ENCODE measurements around the gene ISM2. TPM values are rescaled to one million over a fixed set of nuclear protein-coding genes. Genes with fewer than 3 reads are reported as not detected.

ISM2 gene
- total and polyA plus RNA-seq, 2 of the 13 experiments (the other 11 are each of a cell fraction or from before 2014, with no cell fraction given): 1.8 to 40.7 TPM

DNA sequence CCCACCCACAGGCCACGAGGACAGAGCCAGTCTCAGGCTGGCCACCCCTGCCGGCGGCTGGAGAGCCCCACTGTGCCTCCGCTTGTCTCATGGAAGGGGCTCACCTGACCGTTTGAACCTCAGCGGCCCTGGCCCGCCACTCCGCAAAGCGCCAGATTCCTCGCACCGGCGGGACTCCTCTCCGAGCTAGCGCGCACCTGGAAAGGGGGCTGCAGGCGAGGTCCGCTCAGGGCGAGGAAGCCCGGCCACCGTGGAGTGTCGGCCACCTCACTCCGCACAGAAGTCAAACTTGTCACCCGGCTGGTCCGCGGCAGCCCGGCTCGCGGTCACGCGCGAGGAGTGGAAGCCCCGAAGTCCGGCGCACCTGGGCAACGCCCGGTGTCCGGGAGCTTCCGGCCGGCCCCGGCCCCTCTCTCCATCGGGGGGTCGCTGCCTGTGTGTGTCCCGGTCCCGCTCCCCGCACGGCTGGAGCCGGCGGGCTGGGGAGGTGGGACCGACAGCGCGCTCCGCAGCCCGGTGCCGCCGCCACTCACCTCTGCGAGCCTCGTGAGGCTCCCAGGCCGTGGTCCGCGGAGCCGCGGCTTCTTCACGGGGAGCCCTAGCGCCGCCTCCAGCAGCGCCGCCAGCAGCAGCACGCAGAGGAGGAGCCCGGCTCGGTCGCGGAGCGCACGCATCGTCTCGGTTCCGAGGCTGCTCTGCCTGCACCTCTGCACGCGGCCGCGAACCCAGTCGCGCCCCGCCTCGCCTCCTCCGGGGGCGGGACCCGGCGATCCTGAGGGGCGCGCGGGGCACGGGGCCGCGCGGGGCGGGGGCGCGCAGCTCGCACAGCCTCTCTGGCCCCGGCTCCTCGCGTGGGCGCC lies at the start of gene ISM2 (continued):
- TF ChIP-seq ZNF616 (CRISPR knock-in tag; IDR thresholded peaks at IDR 0.05; ENCODE audit: low read depth) (peak; percentile 71), CAMTA2 (CRISPR knock-in tag; IDR thresholded peaks at IDR 0.05; ENCODE audit: borderline replicate concordance) (peak; percentile 50; the same call in 1 of the 2 replicates), ZNF772 (CRISPR knock-in tag; IDR thresholded peaks at IDR 0.05) (peak; percentile 48; the same call in 1 of the 2 replicates), ZNF792 (CRISPR knock-in tag; IDR thresholded peaks at IDR 0.05) (peak; percentile 4), REXO4 (CRISPR knock-in tag; IDR thresholded peaks at IDR 0.05; ENCODE audit: borderline replicate concordance) (0 out of 2 replicates have a peak, but pooled peaks have one; percentile 8), ZNF749 (CRISPR knock-in tag; IDR thresholded peaks at IDR 0.05; ENCODE audit: borderline replicate concordance) (0 out of 2 replicates have a peak, but pooled peaks have one; percentile 32), PCBP1 (IDR thresholded peaks at IDR 0.05; ENCODE audit: borderline replicate concordance, low read depth, low read length) (no peak), ZNF274 (CRISPR knock-in tag; IDR thresholded peaks at IDR 0.05) (0 out of 2 replicates have a peak, but pooled peaks have one; percentile 27), ZNF746 (CRISPR knock-in tag; IDR thresholded peaks at IDR 0.05) (0 out of 2 replicates have a peak, but pooled peaks have one; percentile 19), IKZF1 (IDR thresholded peaks at IDR 0.05) (no peak), ZSCAN12 (CRISPR knock-in tag; IDR thresholded peaks at IDR 0.05) (peak; percentile 50; the same call in 1 of the 2 replicates), ZNF549 (CRISPR knock-in tag; IDR thresholded peaks at IDR 0.05) (0 out of 2 replicates have a peak, but pooled peaks have one; percentile 37), RNF2 (conservative IDR thresholded peaks at IDR 0.05; ENCODE audit: low read depth) (0 out of 2 replicates have a peak, but pooled peaks have one; percentile 18), GTF3A (CRISPR knock-in tag; conservative IDR thresholded peaks at IDR 0.05) (no peak)
- TF ChIP-seq, protein P1, sequence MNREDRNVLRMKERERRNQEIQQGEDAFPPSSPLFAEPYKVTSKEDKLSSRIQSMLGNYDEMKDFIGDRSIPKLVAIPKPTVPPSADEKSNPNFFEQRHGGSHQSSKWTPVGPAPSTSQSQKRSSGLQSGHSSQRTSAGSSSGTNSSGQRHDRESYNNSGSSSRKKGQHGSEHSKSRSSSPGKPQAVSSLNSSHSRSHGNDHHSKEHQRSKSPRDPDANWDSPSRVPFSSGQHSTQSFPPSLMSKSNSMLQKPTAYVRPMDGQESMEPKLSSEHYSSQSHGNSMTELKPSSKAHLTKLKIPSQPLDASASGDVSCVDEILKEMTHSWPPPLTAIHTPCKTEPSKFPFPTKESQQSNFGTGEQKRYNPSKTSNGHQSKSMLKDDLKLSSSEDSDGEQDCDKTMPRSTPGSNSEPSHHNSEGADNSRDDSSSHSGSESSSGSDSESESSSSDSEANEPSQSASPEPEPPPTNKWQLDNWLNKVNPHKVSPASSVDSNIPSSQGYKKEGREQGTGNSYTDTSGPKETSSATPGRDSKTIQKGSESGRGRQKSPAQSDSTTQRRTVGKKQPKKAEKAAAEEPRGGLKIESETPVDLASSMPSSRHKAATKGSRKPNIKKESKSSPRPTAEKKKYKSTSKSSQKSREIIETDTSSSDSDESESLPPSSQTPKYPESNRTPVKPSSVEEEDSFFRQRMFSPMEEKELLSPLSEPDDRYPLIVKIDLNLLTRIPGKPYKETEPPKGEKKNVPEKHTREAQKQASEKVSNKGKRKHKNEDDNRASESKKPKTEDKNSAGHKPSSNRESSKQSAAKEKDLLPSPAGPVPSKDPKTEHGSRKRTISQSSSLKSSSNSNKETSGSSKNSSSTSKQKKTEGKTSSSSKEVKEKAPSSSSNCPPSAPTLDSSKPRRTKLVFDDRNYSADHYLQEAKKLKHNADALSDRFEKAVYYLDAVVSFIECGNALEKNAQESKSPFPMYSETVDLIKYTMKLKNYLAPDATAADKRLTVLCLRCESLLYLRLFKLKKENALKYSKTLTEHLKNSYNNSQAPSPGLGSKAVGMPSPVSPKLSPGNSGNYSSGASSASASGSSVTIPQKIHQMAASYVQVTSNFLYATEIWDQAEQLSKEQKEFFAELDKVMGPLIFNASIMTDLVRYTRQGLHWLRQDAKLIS (CRISPR knock-in tag; IDR thresholded peaks at IDR 0.05): no peak
- TF ChIP-seq, protein P2, sequence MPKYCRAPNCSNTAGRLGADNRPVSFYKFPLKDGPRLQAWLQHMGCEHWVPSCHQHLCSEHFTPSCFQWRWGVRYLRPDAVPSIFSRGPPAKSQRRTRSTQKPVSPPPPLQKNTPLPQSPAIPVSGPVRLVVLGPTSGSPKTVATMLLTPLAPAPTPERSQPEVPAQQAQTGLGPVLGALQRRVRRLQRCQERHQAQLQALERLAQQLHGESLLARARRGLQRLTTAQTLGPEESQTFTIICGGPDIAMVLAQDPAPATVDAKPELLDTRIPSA (CRISPR knock-in tag; IDR thresholded peaks at IDR 0.05; ENCODE audit: borderline replicate concordance): peak; percentile 86; the same call in 1 of the 2 replicates
- TF ChIP-seq, protein P3, sequence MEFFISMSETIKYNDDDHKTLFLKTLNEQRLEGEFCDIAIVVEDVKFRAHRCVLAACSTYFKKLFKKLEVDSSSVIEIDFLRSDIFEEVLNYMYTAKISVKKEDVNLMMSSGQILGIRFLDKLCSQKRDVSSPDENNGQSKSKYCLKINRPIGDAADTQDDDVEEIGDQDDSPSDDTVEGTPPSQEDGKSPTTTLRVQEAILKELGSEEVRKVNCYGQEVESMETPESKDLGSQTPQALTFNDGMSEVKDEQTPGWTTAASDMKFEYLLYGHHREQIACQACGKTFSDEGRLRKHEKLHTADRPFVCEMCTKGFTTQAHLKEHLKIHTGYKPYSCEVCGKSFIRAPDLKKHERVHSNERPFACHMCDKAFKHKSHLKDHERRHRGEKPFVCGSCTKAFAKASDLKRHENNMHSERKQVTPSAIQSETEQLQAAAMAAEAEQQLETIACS (CRISPR knock-in tag; IDR thresholded peaks at IDR 0.05): peak; percentile 88
- TF ChIP-seq, protein P4, sequence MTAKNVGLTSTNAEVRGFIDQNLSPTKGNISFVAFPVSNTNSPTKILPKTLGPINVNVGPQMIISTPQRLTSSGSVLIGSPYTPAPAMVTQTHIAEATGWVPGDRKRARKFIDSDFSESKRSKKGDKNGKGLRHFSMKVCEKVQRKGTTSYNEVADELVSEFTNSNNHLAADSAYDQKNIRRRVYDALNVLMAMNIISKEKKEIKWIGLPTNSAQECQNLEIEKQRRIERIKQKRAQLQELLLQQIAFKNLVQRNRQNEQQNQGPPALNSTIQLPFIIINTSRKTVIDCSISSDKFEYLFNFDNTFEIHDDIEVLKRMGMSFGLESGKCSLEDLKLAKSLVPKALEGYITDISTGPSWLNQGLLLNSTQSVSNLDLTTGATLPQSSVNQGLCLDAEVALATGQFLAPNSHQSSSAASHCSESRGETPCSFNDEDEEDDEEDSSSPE (CRISPR knock-in tag; IDR thresholded peaks at IDR 0.05): peak; percentile 30; the same call in 1 of the 2 replicates
- TF ChIP-seq, protein P5, sequence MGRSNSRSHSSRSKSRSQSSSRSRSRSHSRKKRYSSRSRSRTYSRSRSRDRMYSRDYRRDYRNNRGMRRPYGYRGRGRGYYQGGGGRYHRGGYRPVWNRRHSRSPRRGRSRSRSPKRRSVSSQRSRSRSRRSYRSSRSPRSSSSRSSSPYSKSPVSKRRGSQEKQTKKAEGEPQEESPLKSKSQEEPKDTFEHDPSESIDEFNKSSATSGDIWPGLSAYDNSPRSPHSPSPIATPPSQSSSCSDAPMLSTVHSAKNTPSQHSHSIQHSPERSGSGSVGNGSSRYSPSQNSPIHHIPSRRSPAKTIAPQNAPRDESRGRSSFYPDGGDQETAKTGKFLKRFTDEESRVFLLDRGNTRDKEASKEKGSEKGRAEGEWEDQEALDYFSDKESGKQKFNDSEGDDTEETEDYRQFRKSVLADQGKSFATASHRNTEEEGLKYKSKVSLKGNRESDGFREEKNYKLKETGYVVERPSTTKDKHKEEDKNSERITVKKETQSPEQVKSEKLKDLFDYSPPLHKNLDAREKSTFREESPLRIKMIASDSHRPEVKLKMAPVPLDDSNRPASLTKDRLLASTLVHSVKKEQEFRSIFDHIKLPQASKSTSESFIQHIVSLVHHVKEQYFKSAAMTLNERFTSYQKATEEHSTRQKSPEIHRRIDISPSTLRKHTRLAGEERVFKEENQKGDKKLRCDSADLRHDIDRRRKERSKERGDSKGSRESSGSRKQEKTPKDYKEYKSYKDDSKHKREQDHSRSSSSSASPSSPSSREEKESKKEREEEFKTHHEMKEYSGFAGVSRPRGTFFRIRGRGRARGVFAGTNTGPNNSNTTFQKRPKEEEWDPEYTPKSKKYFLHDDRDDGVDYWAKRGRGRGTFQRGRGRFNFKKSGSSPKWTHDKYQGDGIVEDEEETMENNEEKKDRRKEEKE (IDR thresholded peaks at IDR 0.05): no peak

Data from HepG2 (cell line).